Gastroesophageal sphincter (tissue), 4 donors: ENCODE data around the gene PTF1A. TPM values are rescaled to one million over a fixed set of nuclear protein-coding genes. Genes with fewer than 3 reads are reported as not detected.

Experiments used
- ATAC-seq: fragments of 150-250 bp; one replicate; pipeline ENCODE4 v1.9.1; 2016; ENCODE audit warnings: mild to moderate bottlenecking, moderate library complexity
- H3K27ac ChIP-seq, 4 donors: fragments of 200-600 bp; sonication (generic) in 3 of 4; 1 replicate in 3 of 4; 2 replicates in 1 of 4; pipeline ENCODE4 v1.5.1; 2016 to 2019
- H3K27me3 ChIP-seq: fragments of 200-600 bp; sonication (generic); one replicate; pipeline ENCODE4 v1.5.1; 2019
- H3K36me3 ChIP-seq, 2 donors: fragments of 200-600 bp; sonication (generic); one replicate each; pipeline ENCODE4 v1.5.1; 2019; ENCODE audit warnings: control low read depth in 1 of 2
- H3K4me1 ChIP-seq, 3 donors: fragments of 200-600 bp; sonication (generic); 1 replicate in 2 of 3; 2 replicates in 1 of 3; pipeline ENCODE4 v1.5.1; 2016 to 2019; ENCODE audit warnings: control low read depth in 2 of 3
- H3K4me3 ChIP-seq, 2 donors: fragments of 200-600 bp; sonication (generic); one replicate each; pipeline ENCODE4 v1.5.1; 2019; ENCODE audit warnings: mild to moderate bottlenecking in 1 of 2, moderate library complexity in 1 of 2
- H3K9me3 ChIP-seq, 3 donors: fragments of 200-600 bp; sonication (generic); one replicate each; pipeline ENCODE4 v1.5.1; 2017 to 2019; ENCODE audit warnings: control low read depth in 2 of 3
- CTCF ChIP-seq, 4 experiments: fragments of 200-600 bp in 2 of 4; fragments of 450-650 bp in 2 of 4; sonication (generic) in 1 of 4; IDR thresholded peaks; one replicate each; pipeline ENCODE4 v1.5.1; 2017 to 2019; ENCODE audit warnings: antibody characterized with exemption in 4 of 4, mild to moderate bottlenecking in 2 of 4, moderate library complexity in 2 of 4
- EP300 ChIP-seq: sonication (generic); formaldehyde crosslinking; IDR thresholded peaks from one replicate; pipeline ENCODE4 v1.6.1; 2017; ENCODE audit warnings: antibody characterized with exemption, mild to moderate bottlenecking
- POLR2A ChIP-seq, 2 donors: fragments of 450-650 bp; IDR thresholded peaks; one replicate each; pipeline ENCODE4 v1.6.1; 2017; ENCODE audit warnings: antibody characterized with exemption in 2 of 2, mild to moderate bottlenecking in 2 of 2, moderate library complexity in 1 of 2
- POLR2AphosphoS5 ChIP-seq: sonication (generic); formaldehyde crosslinking; IDR thresholded peaks from one replicate; pipeline ENCODE4 v1.6.1; 2017; ENCODE audit warnings: antibody characterized with exemption
- WGBS, 2 donors: methylation state at CpG; one replicate each; pipeline ENCODE4 v1.1.5; 2018; ENCODE audit warnings: low coverage in 1 of 2; 5-methylcytosine and 5-hydroxymethylcytosine counted together
- total RNA-seq, 4 donors: library from RNA; depleted of rRNA; stranded (reverse); fragments of >200 nt; gene quantifications; one replicate each; pipeline ENCODE4 v1.1.0, GENCODE V29; 2016

The PTF1A gene
- total RNA-seq, 4 donors from 2014 or later, result not detected

GRCh38 chr10:23150610-23151009, 41.5 kb upstream of the PTF1A start:
- ATAC-seq, result no peak
- no peaks in the 10 kb centered on the region for H3K27me3 ChIP-seq
- no peak for TF ChIP-seq POLR2A (IDR thresholded peaks at IDR 0.05)
- TF ChIP-seq CTCF (IDR thresholded peaks at IDR 0.05), result no peak
- no peak for TF ChIP-seq POLR2AphosphoS5
- TF ChIP-seq EP300, result no peak

DNA sequence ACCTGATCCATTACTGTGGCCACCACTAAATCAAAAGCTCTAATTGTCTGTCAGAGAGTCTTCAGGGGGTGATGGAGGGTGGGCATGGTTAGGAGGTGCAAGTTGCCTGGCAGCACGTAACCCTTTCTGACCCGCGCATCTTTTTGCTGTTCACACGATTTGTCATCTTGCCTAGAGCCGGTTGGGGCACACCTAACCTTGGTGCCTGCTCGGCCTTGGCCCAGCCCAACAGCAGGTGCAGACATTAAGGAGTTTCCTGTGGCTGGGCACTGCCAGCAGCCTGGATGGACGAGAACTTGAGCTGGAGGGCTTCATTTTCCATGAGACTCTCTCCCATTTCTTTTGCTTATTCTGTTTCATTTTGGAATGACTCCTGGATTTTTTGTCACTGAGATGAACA, 41.0 kb upstream of the PTF1A start:
- H3K27ac ChIP-seq, result no peak overlapping the region
- 70 to 80% methylated on average over 5 to 7 of the region's 7 CpGs for WGBS, 2 donors
- ATAC-seq, result no peak
- no peaks in the 10 kb centered on the region for H3K9me3 ChIP-seq
- no peaks in the 10 kb centered on the region for H3K27me3 ChIP-seq
- no peak overlapping the region for H3K4me3 ChIP-seq
- no peaks in the 10 kb centered on the region for H3K36me3 ChIP-seq
- H3K4me1 ChIP-seq, result no peaks in the 10 kb centered on the region
- TF ChIP-seq POLR2A (IDR thresholded peaks at IDR 0.05) (no peak), POLR2AphosphoS5 (no peak), CTCF (IDR thresholded peaks at IDR 0.05) (no peak), EP300 (no peak)

More at GRCh38 chr10:23150610-23151009, 41.5 kb upstream of the PTF1A start:
- WGBS, 2 donors, result 47 to 60% methylated on average over 1 to 11 of the region's 12 CpGs
- no peaks in the 10 kb centered on the region for H3K9me3 ChIP-seq
- H3K4me1 ChIP-seq, result no peaks in the 10 kb centered on the region
- no peak overlapping the region for H3K27ac ChIP-seq
- H3K4me3 ChIP-seq, result no peak overlapping the region
- no peaks in the 10 kb centered on the region for H3K36me3 ChIP-seq

- ATAC-seq, result no peak
- WGBS, 2 donors, result 54 to 71% methylated on average over 5 of the region's 7 CpGs
- H3K36me3 ChIP-seq, result no peaks in the 10 kb centered on the region
- no peak overlapping the region for H3K4me3 ChIP-seq
- no peak overlapping the region for H3K27ac ChIP-seq
- no peaks in the 10 kb centered on the region for H3K9me3 ChIP-seq
- peaks cover 0 to 4% (median 0%) of the 10 kb centered on the region in 3 donors for H3K4me1 ChIP-seq
- H3K27me3 ChIP-seq, result peaks cover 22% of the 10 kb centered on the region
- TF ChIP-seq POLR2AphosphoS5 (no peak), POLR2A (IDR thresholded peaks at IDR 0.05) (no peak), EP300 (no peak), CTCF (IDR thresholded peaks at IDR 0.05) (no peak)
These were observed 36.9 kb upstream of the PTF1A start for GRCh38 chr10:23155169-23155568.

DNA sequence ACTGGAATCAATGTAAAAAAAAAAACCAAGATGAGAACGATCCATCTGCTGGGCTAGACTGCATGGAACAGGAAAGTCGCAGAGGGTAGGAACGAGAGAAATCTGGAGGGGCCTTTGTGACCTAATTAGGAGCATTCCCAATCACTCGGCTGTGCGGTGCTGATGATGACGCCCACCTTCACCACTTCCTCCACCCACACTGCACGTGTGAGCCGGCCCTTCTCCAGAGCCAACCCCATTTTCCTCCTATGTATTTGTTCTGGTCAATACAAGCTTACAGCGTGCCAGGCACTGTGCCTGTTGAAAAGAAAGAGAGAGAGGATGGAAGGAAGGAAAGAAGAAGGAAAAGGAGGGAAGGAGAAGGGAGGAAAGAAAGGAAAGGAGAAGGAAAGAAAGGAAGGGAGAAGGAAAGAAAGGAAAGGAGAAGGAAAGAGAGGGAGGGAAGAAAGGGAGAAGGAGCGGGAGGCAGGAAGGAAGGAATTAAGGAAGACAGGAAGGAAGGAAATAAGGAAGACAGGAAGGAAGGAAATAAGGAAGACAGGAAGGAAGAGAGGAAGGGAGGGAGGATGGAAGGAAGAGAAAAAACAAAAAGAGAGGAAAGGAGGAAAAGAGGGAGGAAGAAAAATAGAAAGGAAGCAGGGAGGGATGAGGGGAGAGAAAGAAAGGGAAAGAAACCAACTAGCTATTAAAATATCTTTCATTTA, 35.5 kb upstream of the PTF1A start:
- 63 to 65% methylated on average over 9 to 10 of the region's 10 CpGs for whole genome bisulfite sequencing, 2 donors
- TF ChIP-seq POLR2A (IDR thresholded peaks at IDR 0.05) (no peak), CTCF (IDR thresholded peaks at IDR 0.05) (no peak), POLR2AphosphoS5 (no peak), EP300 (no peak)
- Histone ChIP-seq H3K27ac (no peak overlapping the region), H3K4me3 (no peak overlapping the region), H3K9me3 (no peaks in the 10 kb centered on the region), H3K36me3 (no peaks in the 10 kb centered on the region), H3K27me3 (peaks cover 34% of the 10 kb centered on the region), H3K4me1 (peaks cover 0 to 4% (median 0%) of the 10 kb centered on the region in 3 donors)
- ATAC-seq, result no peak

DNA sequence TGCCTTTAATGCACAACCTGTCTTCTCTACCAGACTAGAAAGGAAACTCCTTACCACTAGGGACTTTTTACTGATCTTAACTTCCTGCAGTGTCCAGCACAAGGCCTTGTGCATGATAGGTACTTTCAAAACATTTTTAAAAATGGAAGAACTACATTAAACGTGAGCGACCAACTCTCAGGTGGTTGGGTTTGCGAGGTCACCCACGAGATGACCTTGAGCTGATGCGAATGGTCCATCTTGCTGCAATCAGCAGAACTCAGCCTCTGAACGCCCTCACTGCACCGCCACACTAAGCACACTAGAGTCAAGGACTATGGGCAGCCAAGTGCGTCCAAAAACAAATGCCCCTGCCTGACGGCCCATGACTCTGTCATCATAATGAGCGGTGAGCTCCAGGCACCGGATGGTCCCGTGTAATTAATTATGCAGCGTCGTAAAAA, 34.9 kb upstream of the PTF1A start:
- no peaks in the 10 kb centered on the region for H3K36me3 ChIP-seq
- no peaks in the 10 kb centered on the region for H3K9me3 ChIP-seq
- H3K27ac ChIP-seq, result no peak overlapping the region
- peaks cover 0 to 4% (median 0%) of the 10 kb centered on the region in 3 donors for H3K4me1 ChIP-seq
- H3K4me3 ChIP-seq, result no peak overlapping the region
- 66 to 76% methylated on average over 7 to 12 of the region's 14 CpGs for WGBS, 2 donors
- TF ChIP-seq POLR2A (IDR thresholded peaks at IDR 0.05), result no peak
- no peak for TF ChIP-seq CTCF (IDR thresholded peaks at IDR 0.05)
- no peak for TF ChIP-seq POLR2AphosphoS5
- TF ChIP-seq EP300, result no peak
- H3K27me3 ChIP-seq, result peaks cover 38% of the 10 kb centered on the region
- ATAC-seq, result no peak
